OCI-LY7 (cell line): ENCODE measurements around the gene ZIC4. TPM values are rescaled to one million over a fixed set of nuclear protein-coding genes. Genes with fewer than 3 reads are reported as not detected.

ENCODE experiments used
- BruUV-seq: library from RNA; stranded (reverse); fragments of 400-500 nt; replicated peaks from 2 replicates; lab custom pipeline; 2021; lab: Mats Ljungman, UMichigan
- CTCF ChIA-PET: fragments of 300-600 bp; sonication (Branson Sonifier 250); formaldehyde crosslinking; loops from one replicate; lab custom pipeline; 2022; ENCODE audit warnings: antibody characterized with exemption; ENCODE audit not compliant: unreplicated experiment; lab: Charles Lee
- POLR2A ChIA-PET: fragments of 300-600 bp; sonication (Branson Sonifier 250); formaldehyde crosslinking; loops from one replicate; lab custom pipeline; 2022; ENCODE audit warnings: antibody characterized with exemption; lab: Charles Lee
- DNase-seq: peaks from one replicate; pipeline ENCODE4 v3.0.0-alpha.2; 2015; ENCODE audit warnings: low spot score
- H2AFZ ChIP-seq: fragments of 200-600 bp; sonication (generic), shearing (Covaris generic); 2 replicates; pipeline ENCODE4 v1.6.1; 2014; ENCODE audit warnings: mild to moderate bottlenecking, antibody characterized with exemption, low read length, moderate library complexity
- H3K27ac ChIP-seq: fragments of 200-600 bp; sonication (generic); 2 replicates; pipeline ENCODE4 v1.5.1; 2014; ENCODE audit warnings: mixed run types, low read depth, mild to moderate bottlenecking, moderate library complexity, low read length, inconsistent platforms; ENCODE audit not compliant: poor library complexity, severe bottlenecking
- H3K36me3 ChIP-seq: fragments of 200-600 bp; sonication (generic); 2 replicates; pipeline ENCODE4 v1.6.1; 2014; ENCODE audit warnings: mild to moderate bottlenecking, antibody characterized with exemption, low read length, moderate library complexity, mixed read lengths; ENCODE audit not compliant: insufficient read depth
- H3K4me1 ChIP-seq: fragments of 200-600 bp; sonication (generic); 2 replicates; pipeline ENCODE4 v1.5.1; 2014; ENCODE audit warnings: mild to moderate bottlenecking, low read length; ENCODE audit not compliant: insufficient read depth, poor library complexity, severe bottlenecking
- H3K4me2 ChIP-seq: fragments of 200-600 bp; sonication (generic); 2 replicates; pipeline ENCODE4 v1.6.1; 2014; ENCODE audit warnings: mild to moderate bottlenecking, low read length
- H3K4me3 ChIP-seq: fragments of 200-600 bp; sonication (generic); 2 replicates; pipeline ENCODE4 v1.5.1; 2014; ENCODE audit warnings: mild to moderate bottlenecking, low read depth, low read length; ENCODE audit not compliant: poor library complexity, severe bottlenecking
- H3K79me2 ChIP-seq: fragments of 200-600 bp; sonication (generic); 2 replicates; pipeline ENCODE4 v1.6.1; 2016; ENCODE audit warnings: low read depth, mild to moderate bottlenecking, low read length, moderate library complexity, mixed read lengths; ENCODE audit not compliant: insufficient read depth
- H3K9me2 ChIP-seq: fragments of 200-600 bp; sonication (generic); 2 replicates; pipeline ENCODE4 v1.6.1; 2016; ENCODE audit warnings: mild to moderate bottlenecking, low read length, mixed read lengths; ENCODE audit not compliant: insufficient read depth
- H3K9me3 ChIP-seq: fragments of 200-600 bp; sonication (generic); 2 replicates; pipeline ENCODE4 v1.6.1; 2014; ENCODE audit warnings: mild to moderate bottlenecking, mixed run types, low read length, mixed read lengths
- H4K20me1 ChIP-seq: fragments of 200-600 bp; sonication (generic); 2 replicates; pipeline ENCODE4 v1.6.1; 2014; ENCODE audit warnings: mild to moderate bottlenecking, antibody characterized with exemption, low read length, moderate library complexity, mixed read lengths; ENCODE audit not compliant: insufficient read depth
- EZH2phosphoT487 ChIP-seq: fragments of 200-600 bp; sonication (generic); IDR thresholded peaks from 2 replicates; pipeline ENCODE4 v1.6.1; 2018; ENCODE audit warnings: low read depth, borderline replicate concordance, mild to moderate bottlenecking, mixed run types, antibody characterized with exemption, low read length, moderate library complexity, mixed read lengths
- intact Hi-C: fragments of 100-400 bp; cut with micrococcal nuclease; formaldehyde crosslinking; loops from one replicate; pipeline ENCODE4 v1.10.0; 2022; ENCODE audit not compliant: unreplicated experiment
- total RNA-seq, 2 experiments: library from RNA; depleted of rRNA in 1 of 2; stranded (reverse); fragments of >200 nt in 1 of 2; shearing (Covaris generic) in 1 of 2; gene quantifications; 2 replicates each; pipeline ENCODE4 v1.2.3, GENCODE V29; 2014 to 2022
- TF ChIP-seq, protein P1 (sequence below): fragments of 200-600 bp; sonication (generic); conservative IDR thresholded peaks from 2 replicates; pipeline ENCODE4 v1.5.1; 2014; ENCODE audit warnings: mild to moderate bottlenecking, antibody characterized with exemption, low read length, moderate library complexity, mixed read lengths

Gene ZIC4
- total RNA-seq, 2 experiments from 2014 or later: not detected

DNA sequence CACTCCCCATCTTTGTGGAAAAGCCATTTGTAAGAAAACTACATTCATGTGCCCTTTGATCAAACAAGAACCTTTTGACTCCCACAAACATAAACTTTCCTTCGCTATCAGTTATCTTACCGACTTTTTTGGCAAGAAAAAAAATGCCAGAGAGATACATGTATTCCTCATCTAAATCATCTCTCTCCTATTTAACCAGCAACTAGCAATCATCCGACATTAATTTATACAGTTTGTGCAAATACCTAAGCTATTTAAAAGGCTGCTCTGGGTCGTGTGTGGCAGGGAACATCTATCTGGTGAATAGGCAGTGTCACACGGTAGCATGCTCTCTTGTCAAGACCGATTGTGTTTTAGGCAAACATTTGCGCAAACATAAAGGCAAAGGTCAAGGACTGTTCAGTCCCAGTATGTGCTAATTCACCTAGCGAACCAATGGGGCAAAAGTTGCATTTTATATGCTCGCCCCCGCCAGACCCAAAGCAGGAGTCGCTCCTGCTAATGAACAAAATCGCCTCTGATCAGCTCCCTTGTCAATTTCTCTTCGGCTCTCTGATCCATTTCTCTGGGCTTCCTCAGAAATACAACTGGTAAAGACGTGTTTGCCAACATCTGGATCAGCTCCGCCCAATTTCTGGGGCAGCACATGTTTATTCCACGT lies 37.7 kb downstream of the ZIC4 start:
- intact Hi-C loops: no loop called here
- H3K27ac ChIP-seq: no peak overlapping the region
- CTCF ChIA-PET: no interaction called here
- H2AFZ ChIP-seq: no peak overlapping the region
- H3K4me3 ChIP-seq: no peak overlapping the region
- no peaks in the 10 kb centered on the region for H3K9me3 ChIP-seq
- no peaks in the 10 kb centered on the region for H3K79me2 ChIP-seq
- H3K36me3 ChIP-seq: no peaks in the 10 kb centered on the region
- no peaks in the 10 kb centered on the region for H4K20me1 ChIP-seq
- no peak overlapping the region for H3K4me2 ChIP-seq
- no peaks in the 10 kb centered on the region for H3K9me2 ChIP-seq
- DNase-seq: no peak
- no TSS peak for BruUV-seq
- POLR2A ChIA-PET: interaction anchor here (1.3 kb wide), 1 partner anchor 12 kb away, joined by 5 read pairs; no protein-coding TSS in a partner anchor
- TF ChIP-seq EZH2phosphoT487: no peak
- TF ChIP-seq, protein P1, sequence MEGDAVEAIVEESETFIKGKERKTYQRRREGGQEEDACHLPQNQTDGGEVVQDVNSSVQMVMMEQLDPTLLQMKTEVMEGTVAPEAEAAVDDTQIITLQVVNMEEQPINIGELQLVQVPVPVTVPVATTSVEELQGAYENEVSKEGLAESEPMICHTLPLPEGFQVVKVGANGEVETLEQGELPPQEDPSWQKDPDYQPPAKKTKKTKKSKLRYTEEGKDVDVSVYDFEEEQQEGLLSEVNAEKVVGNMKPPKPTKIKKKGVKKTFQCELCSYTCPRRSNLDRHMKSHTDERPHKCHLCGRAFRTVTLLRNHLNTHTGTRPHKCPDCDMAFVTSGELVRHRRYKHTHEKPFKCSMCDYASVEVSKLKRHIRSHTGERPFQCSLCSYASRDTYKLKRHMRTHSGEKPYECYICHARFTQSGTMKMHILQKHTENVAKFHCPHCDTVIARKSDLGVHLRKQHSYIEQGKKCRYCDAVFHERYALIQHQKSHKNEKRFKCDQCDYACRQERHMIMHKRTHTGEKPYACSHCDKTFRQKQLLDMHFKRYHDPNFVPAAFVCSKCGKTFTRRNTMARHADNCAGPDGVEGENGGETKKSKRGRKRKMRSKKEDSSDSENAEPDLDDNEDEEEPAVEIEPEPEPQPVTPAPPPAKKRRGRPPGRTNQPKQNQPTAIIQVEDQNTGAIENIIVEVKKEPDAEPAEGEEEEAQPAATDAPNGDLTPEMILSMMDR: no peak
- no peaks in the 10 kb centered on the region for H3K4me1 ChIP-seq

DNA sequence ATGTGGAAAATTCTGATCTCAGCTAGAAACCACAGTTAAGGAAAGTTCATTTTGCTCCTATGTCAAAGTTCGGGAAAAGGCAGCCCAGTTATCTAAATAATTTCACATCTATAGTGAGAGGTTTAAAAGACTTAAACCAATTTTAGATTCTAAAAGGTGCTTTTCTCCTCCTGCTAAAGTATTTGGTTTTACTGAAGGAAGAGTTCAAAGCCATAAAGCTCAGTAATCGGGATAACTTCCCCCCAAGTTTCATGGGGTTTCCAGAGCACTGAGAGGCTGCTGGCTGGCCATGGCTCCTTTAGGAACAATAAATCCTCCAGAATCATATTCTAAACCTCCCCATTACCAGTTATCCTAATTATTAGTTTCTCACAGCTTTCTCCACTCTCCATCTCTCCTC lies 38.2 kb downstream of the ZIC4 start:
- H2AFZ ChIP-seq: no peak overlapping the region
- H3K4me1 ChIP-seq: no peaks in the 10 kb centered on the region
- H3K79me2 ChIP-seq: no peaks in the 10 kb centered on the region
- H3K4me2 ChIP-seq: no peak overlapping the region
- no peak for DNase-seq
- no peak for TF ChIP-seq EZH2phosphoT487
- TF ChIP-seq, protein P1: no peak
- H3K9me2 ChIP-seq: no peaks in the 10 kb centered on the region
- H3K36me3 ChIP-seq: no peaks in the 10 kb centered on the region
- ChIA-PET POLR2A (interaction anchor here (1.3 kb wide), 1 partner anchor 11 kb away, joined by 5 read pairs; no protein-coding TSS in a partner anchor), CTCF (no interaction called here)
- no TSS peak for BruUV-seq
- intact Hi-C loops: no loop called here
- no peaks in the 10 kb centered on the region for H4K20me1 ChIP-seq
- no peaks in the 10 kb centered on the region for H3K9me3 ChIP-seq
- no peak overlapping the region for H3K4me3 ChIP-seq
- H3K27ac ChIP-seq: no peak overlapping the region

DNA sequence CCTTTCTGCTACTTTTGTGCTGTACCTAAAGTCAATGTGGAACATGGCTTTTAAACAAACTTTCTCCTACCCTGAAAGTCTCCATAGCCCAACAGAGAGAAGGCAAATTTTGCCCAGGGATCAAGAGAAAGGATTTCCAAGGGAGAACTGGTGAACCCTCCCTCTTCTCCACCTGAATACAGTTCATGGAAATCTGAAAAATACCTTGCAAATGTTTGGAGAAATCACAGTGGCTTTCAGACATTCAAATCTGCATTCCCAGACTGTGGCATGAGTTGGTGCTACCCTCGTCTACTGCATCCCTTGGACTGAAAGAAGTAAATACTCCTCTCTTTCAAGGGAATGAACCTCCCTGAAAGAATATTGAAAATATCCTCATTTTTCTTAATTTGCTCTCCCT lies 38.7 kb downstream of the ZIC4 start:
- no peak overlapping the region for H2AFZ ChIP-seq
- TF ChIP-seq EZH2phosphoT487: no peak
- TF ChIP-seq, protein P1: no peak
- no peaks in the 10 kb centered on the region for H3K79me2 ChIP-seq
- intact Hi-C loops: no loop called here
- H3K27ac ChIP-seq: no peak overlapping the region
- no peaks in the 10 kb centered on the region for H3K4me1 ChIP-seq
- H3K9me2 ChIP-seq: no peaks in the 10 kb centered on the region
- no peak overlapping the region for H3K4me3 ChIP-seq
- no peaks in the 10 kb centered on the region for H3K36me3 ChIP-seq
- no peaks in the 10 kb centered on the region for H4K20me1 ChIP-seq
- no TSS peak for BruUV-seq
- no peaks in the 10 kb centered on the region for H3K9me3 ChIP-seq
- ChIA-PET CTCF (no interaction called here), POLR2A (interaction anchor here (1.3 kb wide), 1 partner anchor 11 kb away, joined by 5 read pairs; no protein-coding TSS in a partner anchor)
- no peak overlapping the region for H3K4me2 ChIP-seq
- DNase-seq: no peak
